Stimulated activated CD4-positive, alpha-beta T cell treated with anti-CD3 and anti-CD28 coated beads, Interleukin-2, amount 100 ng/mL, for 24 hours (primary cell): ENCODE results near the gene NDUFS2.
A peak's percentile ranks its signal among the peaks of the same experiment; 100 is the strongest.
"Not testable (repeated sequence)": the region's sequence is repeated elsewhere in the genome, so short reads cannot be mapped to it uniquely, and the experiment has no call there.

Source experiments
- DNase-seq, 2 donors: peaks; one replicate each; pipeline ENCODE4 v3.0.0-alpha.2; 2020

NDUFS2 gene

GRCh38 chr1:161255955-161256520, 53.9 kb downstream of the NDUFS2 start:
- DNase-seq, result not testable (repeated sequence)

- not testable (repeated sequence) for DNase-seq
These were observed 54.9 kb downstream of the NDUFS2 start for GRCh38 chr1:161257109-161257508.

- DNase-seq, result peak; percentile 41 to 55
These were observed 56.5 kb downstream of the NDUFS2 start, which contains the start of gene PCP4L1 for GRCh38 chr1:161258439-161259344. PCP4L1 (plus strand) TSS chr1:161258745; CDS start chr1:161258975, 230 bp downstream.

GRCh38 chr1:161259345-161259702, 57.2 kb downstream of the NDUFS2 start:
- DNase-seq, result no peak

- DNase-seq, result no peak
These were observed 57.6 kb downstream of the NDUFS2 start for GRCh38 chr1:161259765-161260164.

DNA sequence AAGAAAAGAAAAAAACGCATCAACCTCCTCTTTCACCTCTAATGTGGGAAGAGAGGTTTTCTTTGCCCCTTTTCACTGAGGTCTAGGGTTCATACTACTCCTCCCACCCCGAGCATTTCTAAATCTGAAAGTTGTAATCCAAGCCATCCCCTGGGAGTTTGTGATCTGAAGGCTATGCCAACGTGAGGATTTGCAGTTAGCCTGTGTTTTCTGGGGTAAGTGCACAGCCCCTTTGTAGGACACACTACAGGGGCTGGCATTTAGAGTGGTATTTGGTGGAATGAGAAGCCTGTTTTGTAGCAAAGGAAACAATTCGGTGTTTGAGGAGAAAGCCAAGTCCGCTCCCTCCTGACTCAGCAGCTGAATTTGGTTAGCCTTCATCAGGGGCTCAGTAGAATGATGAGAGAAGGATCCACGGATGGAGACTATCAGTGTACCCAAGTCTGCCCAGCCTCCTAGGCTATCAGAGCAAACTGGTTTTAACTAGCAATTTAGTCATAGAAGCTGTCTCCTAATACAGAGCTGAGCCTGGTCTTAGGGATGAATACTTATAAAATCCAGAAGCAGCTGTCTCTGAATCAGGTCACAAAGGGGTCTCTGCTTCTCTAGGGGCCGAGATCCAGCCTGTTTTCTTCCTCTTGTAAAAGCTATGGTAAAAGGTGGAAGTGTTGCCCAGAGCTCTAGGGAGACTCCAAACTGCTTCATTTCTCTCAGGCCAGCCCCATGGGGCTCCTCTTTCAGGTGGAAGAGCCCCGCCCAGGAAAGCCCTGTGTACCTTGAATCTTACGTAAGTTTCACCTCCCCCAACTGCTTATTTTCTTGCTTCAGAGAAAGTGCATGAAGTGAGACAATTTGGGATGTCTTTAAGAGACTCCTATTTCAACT, 58.5 kb downstream of the NDUFS2 start:
- no peak for DNase-seq

- no peak for DNase-seq
These were observed 59.4 kb downstream of the NDUFS2 start for GRCh38 chr1:161261261-161262235.
